Duodenal mucosa (tissue), 2 donors: Measurements from ENCODE around the gene TRIM42.

ENCODE experiments used
- H3K27ac ChIP-seq: one replicate; pipeline ENCODE4 v1.7.0; 2013; ENCODE audit warnings: low read depth, low read length
- H3K27me3 ChIP-seq, 2 donors: one replicate each; pipeline ENCODE4 v1.7.0; 2013; ENCODE audit warnings: low read length in 2 of 2, control low read depth in 1 of 2; ENCODE audit not compliant: insufficient read depth in 2 of 2, control insufficient read depth in 1 of 2
- H3K36me3 ChIP-seq, 2 donors: one replicate each; pipeline ENCODE4 v1.7.0; 2013; ENCODE audit warnings: low read length in 2 of 2, control low read depth in 1 of 2; ENCODE audit not compliant: insufficient read depth in 2 of 2, control insufficient read depth in 1 of 2
- H3K4me1 ChIP-seq, 2 donors: one replicate each; pipeline ENCODE4 v1.7.0; 2013; ENCODE audit warnings: low read length in 2 of 2, control low read depth in 1 of 2; ENCODE audit not compliant: insufficient read depth in 2 of 2, control insufficient read depth in 1 of 2
- H3K4me3 ChIP-seq, 2 donors: one replicate each; pipeline ENCODE4 v1.7.0; 2013; ENCODE audit warnings: low read length in 2 of 2, low read depth in 1 of 2
- H3K9ac ChIP-seq, 2 donors: one replicate each; pipeline ENCODE4 v1.7.0; 2013; ENCODE audit warnings: low read length in 2 of 2, low read depth in 1 of 2
- H3K9me3 ChIP-seq, 2 donors: one replicate each; pipeline ENCODE4 v1.7.0; 2013; ENCODE audit warnings: low read length in 2 of 2, control low read depth in 1 of 2; ENCODE audit not compliant: control insufficient read depth in 1 of 2

The TRIM42 gene

DNA sequence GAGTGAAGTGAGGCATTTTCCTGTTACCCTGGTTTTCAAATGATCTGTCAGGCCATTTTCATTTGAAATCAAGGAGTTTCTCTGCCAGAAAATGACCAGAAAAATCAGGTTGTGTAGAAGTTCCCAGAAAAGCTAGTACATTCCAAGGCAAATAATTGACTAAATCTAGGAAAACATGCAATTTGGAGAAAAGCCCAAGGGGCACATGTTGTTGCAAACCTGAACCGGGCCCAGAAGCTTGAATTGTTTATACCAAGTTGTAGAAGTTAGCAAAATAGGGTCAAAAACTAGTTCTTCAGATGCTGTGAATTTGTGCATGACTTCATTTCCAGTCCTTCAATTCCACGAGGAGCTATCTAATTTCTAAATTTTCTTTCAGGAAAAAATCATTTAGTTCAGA lies 31.0 kb downstream of the TRIM42 start:
- Histone ChIP-seq H3K27ac (no peak overlapping the region), H3K36me3 (no peaks in the 10 kb centered on the region), H3K27me3 (no peaks in the 10 kb centered on the region), H3K4me3 (no peak overlapping the region), H3K9me3 (no peaks in the 10 kb centered on the region), H3K4me1 (no peaks in the 10 kb centered on the region), H3K9ac (no peak overlapping the region)

DNA sequence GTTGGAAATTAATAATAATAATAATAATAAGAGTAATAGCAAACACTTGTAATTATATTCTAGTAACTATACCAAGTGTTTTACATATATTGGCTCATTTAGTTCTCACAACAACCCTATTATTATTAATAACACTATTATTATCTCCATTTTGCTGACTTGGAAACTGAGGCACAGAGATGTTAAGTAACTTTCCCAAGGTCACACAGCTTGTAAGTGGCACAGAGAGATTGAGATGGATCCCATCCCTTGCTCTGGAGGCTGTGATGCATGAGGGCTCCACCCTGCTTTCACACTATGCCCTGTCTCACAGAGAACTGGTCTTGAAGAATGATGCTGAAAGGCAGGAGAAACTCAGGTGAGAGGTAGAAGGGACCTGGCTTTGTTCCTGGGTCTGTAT lies 31.9 kb downstream of the TRIM42 start:
- Histone ChIP-seq H3K9ac (no peak overlapping the region), H3K36me3 (no peaks in the 10 kb centered on the region), H3K27ac (no peak overlapping the region), H3K27me3 (no peaks in the 10 kb centered on the region), H3K4me1 (no peaks in the 10 kb centered on the region), H3K4me3 (no peak overlapping the region), H3K9me3 (no peaks in the 10 kb centered on the region)

DNA sequence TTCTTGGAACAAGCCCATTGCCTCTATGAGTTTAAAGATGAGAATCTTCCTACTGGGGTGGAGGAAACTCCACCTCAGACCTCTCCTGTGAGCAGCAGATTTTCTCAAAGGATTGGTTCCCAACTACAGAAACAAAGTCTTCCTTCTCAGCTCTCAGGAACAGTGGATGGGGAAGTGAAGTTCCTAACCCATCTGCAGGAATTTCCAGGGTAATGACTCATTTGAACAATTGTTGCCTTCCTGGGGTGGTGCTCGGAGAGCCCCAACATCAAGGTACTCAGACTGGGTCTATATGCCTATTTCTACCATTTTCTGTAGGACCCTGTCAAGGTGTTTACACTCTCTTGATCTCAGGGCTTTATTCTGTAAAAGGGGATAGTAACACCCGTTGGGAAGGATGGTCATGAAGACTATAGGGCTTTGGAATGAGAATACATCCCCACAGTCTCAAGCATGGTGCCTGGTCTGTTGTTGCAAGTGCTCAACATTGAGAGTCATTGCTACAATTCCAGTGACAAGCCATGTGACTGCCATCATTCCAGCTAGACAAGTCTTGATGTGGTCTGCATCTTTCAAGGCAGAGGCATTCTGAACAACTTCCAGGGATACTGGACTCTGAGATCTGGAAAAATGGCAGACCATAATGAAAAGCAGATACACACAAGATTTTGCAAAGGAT lies 33.0 kb downstream of the TRIM42 start:
- Histone ChIP-seq H3K4me1 (no peaks in the 10 kb centered on the region), H3K9ac (no peak overlapping the region), H3K36me3 (no peaks in the 10 kb centered on the region), H3K27ac (no peak overlapping the region), H3K4me3 (no peak overlapping the region), H3K27me3 (no peaks in the 10 kb centered on the region), H3K9me3 (no peaks in the 10 kb centered on the region)

DNA sequence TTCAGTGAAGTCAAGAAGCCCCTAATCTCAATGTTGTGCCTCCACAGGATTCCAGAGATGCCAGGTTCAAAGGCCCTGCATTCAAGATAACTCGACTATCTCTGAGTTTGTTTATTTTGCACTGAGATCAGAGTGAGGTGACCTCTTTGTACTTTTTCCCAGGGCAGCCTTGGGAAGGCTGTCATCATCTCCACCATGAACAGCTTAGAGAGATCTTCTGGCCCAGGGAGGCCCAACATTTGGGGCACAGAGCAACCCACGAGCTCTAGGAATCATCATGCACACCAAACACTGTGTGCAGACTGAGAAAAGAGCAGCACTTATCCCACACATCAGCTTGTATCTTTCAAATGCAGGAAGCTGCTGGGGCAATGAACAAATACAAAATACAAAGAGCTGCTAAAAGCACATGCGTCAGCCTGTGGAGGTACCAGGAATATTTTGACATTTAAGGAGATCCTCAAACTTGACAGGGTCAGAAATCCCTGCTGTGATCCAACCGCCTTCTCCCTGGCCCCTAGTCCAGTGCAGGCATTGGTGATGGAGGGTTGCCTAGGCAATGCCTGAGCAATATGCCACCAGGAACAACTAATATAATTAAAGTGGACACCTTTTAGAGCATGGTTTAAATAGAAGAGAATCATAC lies 33.6 kb downstream of the TRIM42 start:
- Histone ChIP-seq H3K36me3 (no peaks in the 10 kb centered on the region), H3K4me3 (no peak overlapping the region), H3K27ac (no peak overlapping the region), H3K9me3 (no peaks in the 10 kb centered on the region), H3K9ac (no peak overlapping the region), H3K4me1 (no peaks in the 10 kb centered on the region), H3K27me3 (no peaks in the 10 kb centered on the region)

DNA sequence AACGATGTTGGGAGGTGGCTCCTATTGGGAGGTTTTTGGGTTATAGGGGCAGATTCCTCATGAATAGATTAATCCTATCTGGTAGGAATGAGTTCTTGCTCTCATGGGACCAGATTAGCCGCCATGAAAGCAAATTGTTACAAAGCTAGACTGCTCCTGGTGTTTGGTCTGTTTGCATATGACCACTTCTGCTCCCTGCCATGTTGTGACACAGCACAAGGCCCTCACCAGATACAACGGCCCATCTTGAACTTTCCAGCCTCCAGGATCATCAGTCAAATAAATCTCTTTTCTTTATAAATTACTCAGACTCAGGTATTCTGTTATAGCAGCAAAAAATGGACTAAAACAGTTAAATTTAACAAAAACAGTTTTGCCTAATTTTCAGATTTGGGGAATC lies 34.4 kb downstream of the TRIM42 start:
- H3K27ac ChIP-seq = no peak overlapping the region
- no peak overlapping the region for H3K9ac ChIP-seq
- no peaks in the 10 kb centered on the region for H3K4me1 ChIP-seq
- no peaks in the 10 kb centered on the region for H3K9me3 ChIP-seq
- no peak overlapping the region for H3K4me3 ChIP-seq
- no peaks in the 10 kb centered on the region for H3K27me3 ChIP-seq
- no peaks in the 10 kb centered on the region for H3K36me3 ChIP-seq

DNA sequence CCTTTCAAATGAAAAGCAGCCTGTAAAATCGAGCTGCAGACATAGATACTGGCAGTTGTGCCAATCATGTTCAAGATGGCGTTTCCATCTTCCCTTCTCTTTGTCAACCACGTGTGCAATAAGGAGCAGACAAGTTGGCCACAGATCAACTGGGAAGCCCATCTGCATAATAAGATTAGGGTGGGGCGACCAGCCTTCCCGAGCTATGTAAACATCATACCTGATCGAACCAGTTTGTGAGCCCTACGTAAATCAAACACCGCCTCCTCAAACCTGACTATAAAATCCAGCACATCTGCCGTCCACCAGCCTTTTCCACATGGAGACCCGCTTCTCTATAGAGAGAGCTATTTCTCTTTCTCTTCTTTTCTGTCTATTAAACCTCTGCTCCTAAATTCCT lies 37.2 kb downstream of the TRIM42 start:
- Histone ChIP-seq H3K27ac (no peak overlapping the region), H3K9me3 (no peaks in the 10 kb centered on the region), H3K9ac (no peak overlapping the region)

DNA sequence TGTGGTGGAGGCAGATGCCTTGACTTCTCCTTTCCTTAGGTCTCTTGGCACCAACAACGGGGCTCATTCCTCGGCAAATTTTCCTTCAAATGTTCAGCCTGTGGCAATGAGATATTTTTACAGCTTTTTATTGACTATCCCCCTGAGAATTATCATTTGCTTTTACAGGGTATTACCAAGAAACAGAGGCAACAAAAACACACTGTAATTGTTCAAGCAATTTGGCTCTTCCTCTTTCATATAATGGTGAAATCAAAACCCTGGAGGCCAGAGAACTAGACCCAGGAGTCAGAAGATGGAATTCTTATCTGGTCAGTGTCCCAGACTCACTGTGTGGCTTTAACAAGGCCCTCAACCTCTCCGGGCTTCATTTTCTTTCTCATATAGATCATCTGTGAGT lies 40.1 kb downstream of the TRIM42 start:
- no peaks in the 10 kb centered on the region for H3K9me3 ChIP-seq
- H3K4me1 ChIP-seq = no peaks in the 10 kb centered on the region
- H3K4me3 ChIP-seq = no peak overlapping the region
- no peak overlapping the region for H3K9ac ChIP-seq
- no peaks in the 10 kb centered on the region for H3K36me3 ChIP-seq
- no peak overlapping the region for H3K27ac ChIP-seq
- no peaks in the 10 kb centered on the region for H3K27me3 ChIP-seq

More for the DNA sequence above, 37.2 kb downstream of the TRIM42 start:
- H3K4me1 ChIP-seq = no peaks in the 10 kb centered on the region
- no peak overlapping the region for H3K4me3 ChIP-seq
- no peaks in the 10 kb centered on the region for H3K36me3 ChIP-seq
- no peaks in the 10 kb centered on the region for H3K27me3 ChIP-seq

DNA sequence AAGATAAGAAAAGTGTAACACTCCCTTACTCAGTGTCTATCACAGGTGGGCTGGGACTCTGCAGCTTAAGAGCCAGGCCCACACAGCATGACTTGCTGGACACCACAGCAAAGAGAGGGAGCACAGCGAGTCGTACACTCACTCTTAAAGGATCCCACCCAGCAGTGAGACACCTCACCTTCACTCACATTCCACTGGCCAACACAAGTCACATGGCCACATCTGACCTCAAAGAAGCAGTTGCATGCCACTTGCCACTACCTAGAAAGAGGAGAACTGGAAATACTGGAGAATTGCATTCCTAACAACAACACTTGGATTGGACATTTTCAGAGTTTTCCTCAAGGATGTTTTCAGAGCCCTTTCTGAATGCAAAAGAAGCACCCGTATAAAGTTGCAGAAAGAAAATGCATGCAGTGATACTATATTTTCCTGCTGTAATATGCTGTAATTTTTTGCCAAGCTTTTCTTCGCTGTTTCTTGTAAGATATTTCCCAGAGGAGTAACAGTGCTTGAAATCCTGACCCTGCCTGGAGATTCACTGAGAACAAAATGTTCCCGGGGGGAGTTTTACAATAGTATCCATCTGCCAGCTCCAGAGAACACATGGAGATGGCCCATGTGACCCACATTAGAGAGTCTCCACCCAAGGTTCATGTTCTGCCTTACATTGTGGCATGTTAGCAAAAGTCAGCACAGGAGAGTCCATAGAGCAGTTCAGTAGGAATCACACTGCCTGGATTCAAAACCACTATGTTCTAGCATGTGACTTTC lies 42.2 kb downstream of the TRIM42 start:
- Histone ChIP-seq H3K27ac (no peak overlapping the region), H3K4me1 (no peaks in the 10 kb centered on the region), H3K4me3 (no peak overlapping the region), H3K36me3 (no peaks in the 10 kb centered on the region), H3K9me3 (no peaks in the 10 kb centered on the region), H3K27me3 (no peaks in the 10 kb centered on the region), H3K9ac (no peak overlapping the region)

DNA sequence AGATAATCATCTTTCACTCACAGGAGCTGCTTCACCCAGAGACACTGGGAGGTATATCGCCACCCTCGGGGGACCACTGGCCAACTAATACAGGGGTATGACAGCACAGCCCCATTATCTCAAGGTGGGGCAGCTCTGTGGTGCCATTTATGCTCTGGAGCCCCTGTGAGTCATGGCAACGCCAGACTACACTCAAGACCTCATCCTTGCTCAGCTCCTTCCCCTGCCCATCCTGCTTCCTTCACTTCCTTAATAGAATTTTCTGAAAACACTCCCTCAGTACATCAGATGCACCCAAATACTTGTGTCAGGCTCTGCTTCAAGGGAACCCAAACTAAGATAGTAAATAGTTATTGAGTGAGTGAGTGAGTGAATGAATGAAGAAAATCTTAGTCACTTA lies 45.7 kb downstream of the TRIM42 start:
- H3K9me3 ChIP-seq = no peaks in the 10 kb centered on the region
- H3K27me3 ChIP-seq = no peaks in the 10 kb centered on the region
- H3K4me1 ChIP-seq = no peaks in the 10 kb centered on the region
- H3K36me3 ChIP-seq = no peaks in the 10 kb centered on the region
- H3K9ac ChIP-seq = no peak overlapping the region
- H3K4me3 ChIP-seq = no peak overlapping the region
- H3K27ac ChIP-seq = no peak overlapping the region
